Neural progenitor cell (in vitro differentiated cells): Measurements from ENCODE around the gene CEP63. TPM values are rescaled to one million over a fixed set of nuclear protein-coding genes. Genes with fewer than 3 reads are reported as not detected.

Source experiments
- DNase-seq: peaks from one replicate; pipeline ENCODE4 v3.0.0-alpha.2; 2016; ENCODE audit warnings: low spot score
- H2AFZ ChIP-seq: fragments of 200-600 bp; sonication (generic); replicated peaks from 2 replicates; pipeline ENCODE4 v1.6.1; 2016; ENCODE audit warnings: antibody characterized with exemption
- H3F3A ChIP-seq: fragments of 200-600 bp; sonication (generic); 2 replicates; pipeline ENCODE4 v1.6.1; 2016; ENCODE audit warnings: antibody characterized with exemption, low read depth
- H3K27ac ChIP-seq: fragments of 200-600 bp; sonication (generic); 2 replicates; pipeline ENCODE4 v1.5.1; 2016; ENCODE audit warnings: mild to moderate bottlenecking
- H3K27me3 ChIP-seq: fragments of 200-600 bp; sonication (generic); 2 replicates; pipeline ENCODE4 v1.6.1; 2016; ENCODE audit warnings: mild to moderate bottlenecking, moderate library complexity
- H3K36me3 ChIP-seq: fragments of 200-600 bp; sonication (generic); 2 replicates; pipeline ENCODE4 v1.5.1; 2016
- H3K4me1 ChIP-seq: fragments of 200-600 bp; sonication (generic); 2 replicates; pipeline ENCODE4 v1.6.1; 2016; ENCODE audit warnings: mixed run types
- H3K4me2 ChIP-seq: fragments of 200-600 bp; sonication (generic); 2 replicates; pipeline ENCODE4 v1.6.1; 2016
- H3K4me3 ChIP-seq: fragments of 200-600 bp; sonication (generic); 2 replicates; pipeline ENCODE4 v1.5.1; 2016
- H3K79me2 ChIP-seq: fragments of 200-600 bp; sonication (generic); 2 replicates; pipeline ENCODE4 v1.6.1; 2016; ENCODE audit warnings: low read depth
- H3K9ac ChIP-seq: fragments of 200-600 bp; sonication (generic); 2 replicates; pipeline ENCODE4 v1.6.1; 2016
- H3K9me3 ChIP-seq: fragments of 200-600 bp; sonication (generic); 2 replicates; pipeline ENCODE4 v1.5.1; 2016; ENCODE audit warnings: low read depth
- H4K20me1 ChIP-seq: fragments of 200-600 bp; sonication (generic); 2 replicates; pipeline ENCODE4 v1.6.1; 2016; ENCODE audit warnings: low read depth
- H3K27ac Mint-ChIP-seq: 3 replicates; pipeline ENCODE4 v1.8.0; 2021; ENCODE audit warnings: mixed read lengths
- H3K27me3 Mint-ChIP-seq: 2 replicates; pipeline ENCODE4 v1.8.0; 2022; ENCODE audit warnings: low read depth, mild to moderate bottlenecking, inconsistent platforms, moderate library complexity, mixed read lengths; ENCODE audit not compliant: insufficient read depth
- H3K36me3 Mint-ChIP-seq: 3 replicates; pipeline ENCODE4 v1.8.0; 2021; ENCODE audit warnings: mixed read lengths
- H3K4me1 Mint-ChIP-seq: 3 replicates; pipeline ENCODE4 v1.8.0; 2021; ENCODE audit warnings: mixed read lengths
- H3K4me3 Mint-ChIP-seq: 3 replicates; pipeline ENCODE4 v1.8.0; 2021; ENCODE audit warnings: mild to moderate bottlenecking, moderate library complexity, mixed read lengths
- H3K9me3 Mint-ChIP-seq: 3 replicates; pipeline ENCODE4 v1.8.0; 2020; ENCODE audit warnings: mixed read lengths
- EZH2 ChIP-seq: fragments of 200-600 bp; sonication (generic); IDR thresholded peaks from 2 replicates; pipeline ENCODE4 v1.6.1; 2017; ENCODE audit warnings: antibody characterized with exemption, mild to moderate bottlenecking, moderate library complexity
- EZH2phosphoT487 ChIP-seq: fragments of 200-600 bp; sonication (generic); IDR thresholded peaks from 2 replicates; pipeline ENCODE4 v1.6.1; 2017; ENCODE audit warnings: antibody characterized with exemption
- total RNA-seq: library from RNA; depleted of rRNA; stranded (reverse); fragments of >200 nt; gene quantifications from 2 replicates; pipeline ENCODE4 v1.2.3, GENCODE V29; 2015; ENCODE audit warnings: low replicate concordance
- TF ChIP-seq, protein P1 (sequence below): fragments of 200-600 bp; sonication (generic); IDR thresholded peaks from 2 replicates; pipeline ENCODE4 v1.5.1; 2017; ENCODE audit warnings: antibody characterized with exemption, mild to moderate bottlenecking

The CEP63 gene
- total RNA-seq, 1 donor from 2014 or later, result 36.2 TPM

DNA sequence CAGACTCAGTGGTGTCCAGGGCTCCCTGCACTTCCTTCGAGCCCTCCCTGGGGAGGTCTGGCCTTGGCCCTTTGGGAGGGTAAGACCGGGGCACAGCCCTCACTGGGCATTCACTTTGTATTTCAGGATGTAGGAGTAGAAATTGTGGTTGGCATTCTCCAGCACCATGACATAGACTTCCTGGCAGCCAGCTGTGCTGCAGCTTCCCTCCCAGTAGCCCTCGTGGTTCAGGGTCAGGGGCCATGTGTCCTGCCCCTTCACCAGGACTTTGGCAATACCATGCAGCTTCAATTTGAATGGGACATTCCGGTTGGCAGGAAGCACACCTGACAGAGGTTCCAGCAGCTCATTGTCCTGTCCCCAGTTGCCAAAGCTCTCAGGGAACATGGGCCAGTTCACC lies 117.6 kb downstream of the CEP63 start:
- Mint-ChIP-seq H3K9me3 (no peaks in the 10 kb centered on the region), H3K4me1 (peaks cover 60% of the 10 kb centered on the region), H3K4me3 (no peak overlapping the region), H3K27me3 (peaks cover 5% of the 10 kb centered on the region), H3K36me3 (no peaks in the 10 kb centered on the region), H3K27ac (no peak overlapping the region)
- Histone ChIP-seq H4K20me1 (no peaks in the 10 kb centered on the region), H2AFZ (no peak overlapping the region), H3K27me3 (peaks cover 22% of the 10 kb centered on the region), H3F3A (peaks cover 7% of the 10 kb centered on the region), H3K9me3 (no peaks in the 10 kb centered on the region), H3K4me1 (peaks cover 33% of the 10 kb centered on the region), H3K4me3 (no peak overlapping the region), H3K4me2 (no peak overlapping the region), H3K36me3 (no peaks in the 10 kb centered on the region), H3K79me2 (no peaks in the 10 kb centered on the region), H3K27ac (no peak overlapping the region), H3K9ac (no peak overlapping the region)
- no peak for DNase-seq
- TF ChIP-seq EZH2phosphoT487 (no peak), EZH2 (no peak)
- TF ChIP-seq, protein P1, sequence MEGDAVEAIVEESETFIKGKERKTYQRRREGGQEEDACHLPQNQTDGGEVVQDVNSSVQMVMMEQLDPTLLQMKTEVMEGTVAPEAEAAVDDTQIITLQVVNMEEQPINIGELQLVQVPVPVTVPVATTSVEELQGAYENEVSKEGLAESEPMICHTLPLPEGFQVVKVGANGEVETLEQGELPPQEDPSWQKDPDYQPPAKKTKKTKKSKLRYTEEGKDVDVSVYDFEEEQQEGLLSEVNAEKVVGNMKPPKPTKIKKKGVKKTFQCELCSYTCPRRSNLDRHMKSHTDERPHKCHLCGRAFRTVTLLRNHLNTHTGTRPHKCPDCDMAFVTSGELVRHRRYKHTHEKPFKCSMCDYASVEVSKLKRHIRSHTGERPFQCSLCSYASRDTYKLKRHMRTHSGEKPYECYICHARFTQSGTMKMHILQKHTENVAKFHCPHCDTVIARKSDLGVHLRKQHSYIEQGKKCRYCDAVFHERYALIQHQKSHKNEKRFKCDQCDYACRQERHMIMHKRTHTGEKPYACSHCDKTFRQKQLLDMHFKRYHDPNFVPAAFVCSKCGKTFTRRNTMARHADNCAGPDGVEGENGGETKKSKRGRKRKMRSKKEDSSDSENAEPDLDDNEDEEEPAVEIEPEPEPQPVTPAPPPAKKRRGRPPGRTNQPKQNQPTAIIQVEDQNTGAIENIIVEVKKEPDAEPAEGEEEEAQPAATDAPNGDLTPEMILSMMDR, result no peak

GRCh38 chr3:134603956-134604355 lies 118.1 kb downstream of the CEP63 start:
- H3K36me3 ChIP-seq, result no peaks in the 10 kb centered on the region
- TF ChIP-seq EZH2phosphoT487 (no peak), EZH2 (no peak)
- TF ChIP-seq, protein P1, result no peak
- H3K4me1 ChIP-seq, result peaks cover 31% of the 10 kb centered on the region
- H3K27me3 ChIP-seq, result peaks cover 18% of the 10 kb centered on the region
- no peak overlapping the region for H3K4me3 ChIP-seq
- Mint-ChIP-seq H3K9me3 (no peaks in the 10 kb centered on the region), H3K36me3 (no peaks in the 10 kb centered on the region), H3K27me3 (peaks cover 5% of the 10 kb centered on the region), H3K4me3 (no peak overlapping the region), H3K27ac (no peak overlapping the region), H3K4me1 (peaks cover 56% of the 10 kb centered on the region)
- no peak overlapping the region for H3K4me2 ChIP-seq
- peaks cover 7% of the 10 kb centered on the region for H3F3A ChIP-seq
- H4K20me1 ChIP-seq, result no peaks in the 10 kb centered on the region
- H3K9ac ChIP-seq, result no peak overlapping the region
- no peak for DNase-seq
- no peaks in the 10 kb centered on the region for H3K79me2 ChIP-seq
- no peaks in the 10 kb centered on the region for H3K9me3 ChIP-seq
- H3K27ac ChIP-seq, result no peak overlapping the region
- no peak overlapping the region for H2AFZ ChIP-seq

DNA sequence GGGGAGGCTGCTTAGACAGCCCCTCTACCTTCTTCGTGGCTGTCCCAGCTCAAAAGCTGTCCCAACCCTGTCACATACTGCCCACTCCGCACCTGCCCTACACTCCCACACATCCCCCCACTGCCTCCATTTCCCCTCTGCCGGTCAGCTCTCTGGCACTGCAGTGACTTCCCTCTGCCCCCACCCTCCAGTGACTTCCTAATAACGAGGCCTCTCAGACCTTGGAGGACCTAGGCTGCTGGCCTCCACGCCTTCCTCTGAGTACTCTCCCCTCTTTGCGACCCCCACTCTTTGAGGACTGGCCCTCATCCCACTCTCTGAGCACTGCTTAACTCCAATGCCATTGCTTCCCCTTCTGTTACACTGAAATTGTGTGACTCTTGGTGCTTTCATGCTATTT lies 119.7 kb downstream of the CEP63 start:
- Histone ChIP-seq H3K79me2 (no peaks in the 10 kb centered on the region), H3K4me3 (no peak overlapping the region), H3K36me3 (no peaks in the 10 kb centered on the region), H3K4me2 (no peak overlapping the region), H3K9ac (no peak overlapping the region), H4K20me1 (no peaks in the 10 kb centered on the region), H2AFZ (no peak overlapping the region), H3K27ac (no peak overlapping the region), H3K27me3 (peaks cover 2% of the 10 kb centered on the region), H3K4me1 (peaks cover 21% of the 10 kb centered on the region), H3F3A (peaks cover 7% of the 10 kb centered on the region), H3K9me3 (no peaks in the 10 kb centered on the region)
- Mint-ChIP-seq H3K27ac (peak overlapping the region; percentile 30), H3K4me3 (no peak overlapping the region), H3K27me3 (peaks cover 5% of the 10 kb centered on the region), H3K9me3 (no peaks in the 10 kb centered on the region), H3K4me1 (peaks cover 44% of the 10 kb centered on the region), H3K36me3 (no peaks in the 10 kb centered on the region)
- DNase-seq, result no peak
- no peak for TF ChIP-seq EZH2
- TF ChIP-seq EZH2phosphoT487, result no peak
- TF ChIP-seq, protein P1, result no peak
